Measurements from ENCODE around the gene PTK7.

- TF ChIP-seq POLR2AphosphoS5 (IDR thresholded peaks at IDR 0.05; ENCODE audit: low read depth, low read length) (no peak), SIN3A (IDR thresholded peaks at IDR 0.05; ENCODE audit: borderline replicate concordance, insufficient read depth, low read length) (no peak), TAF1 (IDR thresholded peaks at IDR 0.05; ENCODE audit: borderline replicate concordance, insufficient read depth, low read length) (no peak), FOXP2 (optimal IDR thresholded peaks at IDR 0.05; ENCODE audit: borderline replicate concordance, extremely low read depth, extremely low read length, insufficient read depth) (no peak), REST (IDR thresholded peaks at IDR 0.05; ENCODE audit: insufficient read depth in 1 of 2, low read depth in 2 of 2, low read length in 2 of 2) (no peak)
Measured at GRCh38 chr6:43081043-43081442, 4.9 kb downstream of the PTK7 start.

Data from PFSK-1 (cell line).